Neuron (in vitro differentiated cells): ENCODE results near the gene ACMSD.

Experiments used
- H2AFZ ChIP-seq: one replicate; pipeline ENCODE4 v1.6.1; 2013; ENCODE audit warnings: low read depth, mild to moderate bottlenecking, inconsistent platforms, low read length, moderate library complexity
- H3K27me3 ChIP-seq: one replicate; pipeline ENCODE4 v1.6.1; 2013; ENCODE audit warnings: low read length; ENCODE audit not compliant: insufficient read depth
- H3K36me3 ChIP-seq: one replicate; pipeline ENCODE4 v1.6.1; 2013; ENCODE audit warnings: low read length; ENCODE audit not compliant: insufficient read depth
- H3K4me1 ChIP-seq: one replicate; pipeline ENCODE4 v1.6.1; 2013; ENCODE audit warnings: low read length; ENCODE audit not compliant: insufficient read depth
- H3K4me3 ChIP-seq: 2 replicates; pipeline ENCODE4 v1.5.1; 2013; ENCODE audit warnings: mild to moderate bottlenecking, low read length, moderate library complexity
- H3K9me3 ChIP-seq: one replicate; pipeline ENCODE4 v1.6.1; 2013; ENCODE audit warnings: low read length

ACMSD gene

GRCh38 chr2:134949981-134950708 lies 111.7 kb downstream of the ACMSD start:
- H3K4me1 ChIP-seq, result no peaks in the 10 kb centered on the region

GRCh38 chr2:134950886-134951285 lies 112.5 kb downstream of the ACMSD start:
- Histone ChIP-seq H3K4me1 (no peaks in the 10 kb centered on the region), H3K4me3 (no peak overlapping the region), H2AFZ (no peak overlapping the region), H3K36me3 (peaks cover 87% of the 10 kb centered on the region), H3K27me3 (no peaks in the 10 kb centered on the region), H3K9me3 (peaks cover 2% of the 10 kb centered on the region)

More at GRCh38 chr2:134949981-134950708, 111.7 kb downstream of the ACMSD start:
- peaks cover 2% of the 10 kb centered on the region for H3K9me3 ChIP-seq
- no peak overlapping the region for H2AFZ ChIP-seq
- no peaks in the 10 kb centered on the region for H3K27me3 ChIP-seq
- peaks cover 87% of the 10 kb centered on the region for H3K36me3 ChIP-seq
- no peak overlapping the region for H3K4me3 ChIP-seq
